Ishikawa (cell line): ENCODE results near the gene A2ML1.

Experiments used
- CEBPB ChIP-seq: IDR thresholded peaks from 2 replicates; pipeline ENCODE4 v1.6.1; 2012
- CREB1 ChIP-seq: IDR thresholded peaks from 2 replicates; pipeline ENCODE4 v1.6.1; 2012; ENCODE audit warnings: low read depth
- NFIC ChIP-seq: IDR thresholded peaks from 2 replicates; pipeline ENCODE4 v1.6.1; 2012
- REST ChIP-seq: IDR thresholded peaks from 2 replicates; pipeline ENCODE4 v1.6.1; 2012; ENCODE audit warnings: low read depth, mild to moderate bottlenecking
- TAF1 ChIP-seq: IDR thresholded peaks from 2 replicates; pipeline ENCODE4 v1.6.1; 2012; ENCODE audit warnings: low read depth, mild to moderate bottlenecking
- TCF12 ChIP-seq: IDR thresholded peaks from 2 replicates; pipeline ENCODE4 v1.6.1; 2012; ENCODE audit warnings: low read depth
- YY1 ChIP-seq: IDR thresholded peaks from 2 replicates; pipeline ENCODE4 v1.6.1; 2012; ENCODE audit warnings: low read depth

GRCh38 chr12:8785499-8785898, 36.9 kb upstream of the A2ML1 start:
- TF ChIP-seq TAF1 (no peak), CREB1 (no peak), TCF12 (no peak), YY1 (no peak), CEBPB (no peak), REST (no peak), NFIC (no peak)
